ENCODE data around the gene GABBR2.

DNA sequence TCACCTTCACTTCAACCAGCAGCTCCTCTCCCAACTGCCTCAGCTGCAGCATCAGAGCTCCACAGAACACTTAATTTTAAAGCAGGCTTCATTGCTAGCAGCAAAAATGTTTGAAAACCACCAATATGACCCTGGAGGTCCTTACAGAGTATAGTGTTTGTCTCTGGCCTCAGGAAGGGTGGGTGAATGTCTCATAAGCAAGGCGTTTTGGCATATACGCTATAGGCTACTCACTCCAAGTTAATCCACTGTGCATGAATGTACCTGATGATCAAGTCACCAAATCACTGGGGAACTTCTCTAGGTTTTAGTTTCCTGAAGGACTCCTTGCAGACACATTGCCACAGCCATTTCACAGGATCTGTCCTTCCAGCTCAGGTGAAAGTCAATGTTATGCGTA lies 125.3 kb downstream of the GABBR2 start:
- TF ChIP-seq, protein P1, sequence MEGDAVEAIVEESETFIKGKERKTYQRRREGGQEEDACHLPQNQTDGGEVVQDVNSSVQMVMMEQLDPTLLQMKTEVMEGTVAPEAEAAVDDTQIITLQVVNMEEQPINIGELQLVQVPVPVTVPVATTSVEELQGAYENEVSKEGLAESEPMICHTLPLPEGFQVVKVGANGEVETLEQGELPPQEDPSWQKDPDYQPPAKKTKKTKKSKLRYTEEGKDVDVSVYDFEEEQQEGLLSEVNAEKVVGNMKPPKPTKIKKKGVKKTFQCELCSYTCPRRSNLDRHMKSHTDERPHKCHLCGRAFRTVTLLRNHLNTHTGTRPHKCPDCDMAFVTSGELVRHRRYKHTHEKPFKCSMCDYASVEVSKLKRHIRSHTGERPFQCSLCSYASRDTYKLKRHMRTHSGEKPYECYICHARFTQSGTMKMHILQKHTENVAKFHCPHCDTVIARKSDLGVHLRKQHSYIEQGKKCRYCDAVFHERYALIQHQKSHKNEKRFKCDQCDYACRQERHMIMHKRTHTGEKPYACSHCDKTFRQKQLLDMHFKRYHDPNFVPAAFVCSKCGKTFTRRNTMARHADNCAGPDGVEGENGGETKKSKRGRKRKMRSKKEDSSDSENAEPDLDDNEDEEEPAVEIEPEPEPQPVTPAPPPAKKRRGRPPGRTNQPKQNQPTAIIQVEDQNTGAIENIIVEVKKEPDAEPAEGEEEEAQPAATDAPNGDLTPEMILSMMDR (conservative IDR thresholded peaks at IDR 0.05) = no peak
- TF ChIP-seq EZH2 (IDR thresholded peaks at IDR 0.05; ENCODE audit: low read depth) = no peak
